NCI-H2227 (cell line): ENCODE data around the gene TRIM67.

Experiments used
- DNase-seq: peaks from one replicate; lab custom pipeline; 2025; ENCODE audit not compliant: unreplicated experiment; lab: John Stamatoyannopoulos, UW

Gene TRIM67

GRCh38 chr1:231183639-231184590 lies 22.1 kb downstream of the TRIM67 start:
- no peak for DNase-seq

GRCh38 chr1:231184891-231185290 lies 23.0 kb downstream of the TRIM67 start:
- no peak for DNase-seq

- DNase-seq: no peak
Measured at GRCh38 chr1:231185391-231185790, 23.5 kb downstream of the TRIM67 start.

- DNase-seq: no peak
Measured at GRCh38 chr1:231186356-231187115, 24.7 kb downstream of the TRIM67 start.

GRCh38 chr1:231187571-231187970 lies 25.7 kb downstream of the TRIM67 start:
- DNase-seq: no peak

GRCh38 chr1:231188072-231188471 lies 26.2 kb downstream of the TRIM67 start:
- DNase-seq: no peak

GRCh38 chr1:231188768-231189167 lies 26.9 kb downstream of the TRIM67 start:
- no peak for DNase-seq

GRCh38 chr1:231189683-231190270 lies 27.9 kb downstream of the TRIM67 start:
- no peak for DNase-seq

- DNase-seq: no peak
Measured at GRCh38 chr1:231190456-231190855, 28.6 kb downstream of the TRIM67 start.

- peak; percentile 31 for DNase-seq
Measured at GRCh38 chr1:231192620-231193163, 30.8 kb downstream of the TRIM67 start.

- DNase-seq: no peak
Measured at GRCh38 chr1:231193710-231194340, 32.0 kb downstream of the TRIM67 start.

- DNase-seq: no peak
Measured at GRCh38 chr1:231194476-231194842, 32.6 kb downstream of the TRIM67 start.

- no peak for DNase-seq
Measured at GRCh38 chr1:231194843-231195516, 33.1 kb downstream of the TRIM67 start.

- DNase-seq: no peak
Measured at GRCh38 chr1:231196307-231196706, 34.4 kb downstream of the TRIM67 start.

GRCh38 chr1:231196728-231197127 lies 34.9 kb downstream of the TRIM67 start:
- DNase-seq: no peak

GRCh38 chr1:231199868-231200267 lies 38.0 kb downstream of the TRIM67 start:
- no peak for DNase-seq

- no peak for DNase-seq
Measured at GRCh38 chr1:231200388-231201031, 38.7 kb downstream of the TRIM67 start.

- DNase-seq: no peak
Measured at GRCh38 chr1:231201375-231201978, 39.6 kb downstream of the TRIM67 start.

GRCh38 chr1:231201979-231202633 lies 40.2 kb downstream of the TRIM67 start:
- no peak for DNase-seq
